ENCODE data around the gene CMKLR1.

- no peak for TF ChIP-seq CTCF (conservative IDR thresholded peaks at IDR 0.05; ENCODE audit: low read depth, low read length)
- no peak for TF ChIP-seq EZH2 (IDR thresholded peaks at IDR 0.05; ENCODE audit: borderline replicate concordance, low read depth, low read length, poor library complexity, severe bottlenecking)
These were observed 66.9 kb downstream of the CMKLR1 start for GRCh38 chr12:108271951-108272872.

All from A673 (cell line).